ENCODE data around the gene PFDN5. TPM values are rescaled to one million over a fixed set of nuclear protein-coding genes. Genes with fewer than 3 reads are reported as not detected.

PFDN5 gene
- total and polyA plus RNA-seq, 2 experiments from 2014 or later = 377 to 441 TPM

- peaks cover 20% of the 10 kb centered on the region for H3K4me1 ChIP-seq (ENCODE audit: insufficient read depth)
- no peaks in the 10 kb centered on the region for H3K9me3 ChIP-seq (ENCODE audit: low read depth)
- H3K4me3 ChIP-seq = no peak overlapping the region
- TF ChIP-seq EZH2 (IDR thresholded peaks at IDR 0.05; ENCODE audit: borderline replicate concordance) = no peak
- TF ChIP-seq, protein P1, sequence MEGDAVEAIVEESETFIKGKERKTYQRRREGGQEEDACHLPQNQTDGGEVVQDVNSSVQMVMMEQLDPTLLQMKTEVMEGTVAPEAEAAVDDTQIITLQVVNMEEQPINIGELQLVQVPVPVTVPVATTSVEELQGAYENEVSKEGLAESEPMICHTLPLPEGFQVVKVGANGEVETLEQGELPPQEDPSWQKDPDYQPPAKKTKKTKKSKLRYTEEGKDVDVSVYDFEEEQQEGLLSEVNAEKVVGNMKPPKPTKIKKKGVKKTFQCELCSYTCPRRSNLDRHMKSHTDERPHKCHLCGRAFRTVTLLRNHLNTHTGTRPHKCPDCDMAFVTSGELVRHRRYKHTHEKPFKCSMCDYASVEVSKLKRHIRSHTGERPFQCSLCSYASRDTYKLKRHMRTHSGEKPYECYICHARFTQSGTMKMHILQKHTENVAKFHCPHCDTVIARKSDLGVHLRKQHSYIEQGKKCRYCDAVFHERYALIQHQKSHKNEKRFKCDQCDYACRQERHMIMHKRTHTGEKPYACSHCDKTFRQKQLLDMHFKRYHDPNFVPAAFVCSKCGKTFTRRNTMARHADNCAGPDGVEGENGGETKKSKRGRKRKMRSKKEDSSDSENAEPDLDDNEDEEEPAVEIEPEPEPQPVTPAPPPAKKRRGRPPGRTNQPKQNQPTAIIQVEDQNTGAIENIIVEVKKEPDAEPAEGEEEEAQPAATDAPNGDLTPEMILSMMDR (IDR thresholded peaks at IDR 0.05; ENCODE audit: poor library complexity) = no peak
- no peak for TF ChIP-seq EZH2phosphoT487 (IDR thresholded peaks at IDR 0.05; ENCODE audit: low read depth, severe bottlenecking, unreplicated experiment)
- H3K9me2 ChIP-seq (replicated peaks; ENCODE audit: insufficient read depth) = no peaks in the 10 kb centered on the region
- peak overlapping the region; percentile 99 for H3K4me2 ChIP-seq
- WGBS (ENCODE audit: low lambda C conversion rate, missing lambda C conversion rate) = 97% methylated on average over 13 of the region's 13 CpGs
- H3K36me3 ChIP-seq (replicated peaks; ENCODE audit: insufficient read depth, low read depth) = no peaks in the 10 kb centered on the region
- no peak for DNase-seq (ENCODE audit: low spot score)
- H3K27ac ChIP-seq = peak overlapping the region; percentile 99
- H2AFZ ChIP-seq = no peak overlapping the region
- H3K79me2 ChIP-seq = peaks cover 29% of the 10 kb centered on the region
- H3K27me3 ChIP-seq = no peaks in the 10 kb centered on the region
- H4K20me1 ChIP-seq (ENCODE audit: insufficient read depth, poor library complexity, severe bottlenecking) = no peaks in the 10 kb centered on the region
These were observed 42.0 kb upstream of the PFDN5 start for GRCh38 chr12:53253298-53253697.

DNA sequence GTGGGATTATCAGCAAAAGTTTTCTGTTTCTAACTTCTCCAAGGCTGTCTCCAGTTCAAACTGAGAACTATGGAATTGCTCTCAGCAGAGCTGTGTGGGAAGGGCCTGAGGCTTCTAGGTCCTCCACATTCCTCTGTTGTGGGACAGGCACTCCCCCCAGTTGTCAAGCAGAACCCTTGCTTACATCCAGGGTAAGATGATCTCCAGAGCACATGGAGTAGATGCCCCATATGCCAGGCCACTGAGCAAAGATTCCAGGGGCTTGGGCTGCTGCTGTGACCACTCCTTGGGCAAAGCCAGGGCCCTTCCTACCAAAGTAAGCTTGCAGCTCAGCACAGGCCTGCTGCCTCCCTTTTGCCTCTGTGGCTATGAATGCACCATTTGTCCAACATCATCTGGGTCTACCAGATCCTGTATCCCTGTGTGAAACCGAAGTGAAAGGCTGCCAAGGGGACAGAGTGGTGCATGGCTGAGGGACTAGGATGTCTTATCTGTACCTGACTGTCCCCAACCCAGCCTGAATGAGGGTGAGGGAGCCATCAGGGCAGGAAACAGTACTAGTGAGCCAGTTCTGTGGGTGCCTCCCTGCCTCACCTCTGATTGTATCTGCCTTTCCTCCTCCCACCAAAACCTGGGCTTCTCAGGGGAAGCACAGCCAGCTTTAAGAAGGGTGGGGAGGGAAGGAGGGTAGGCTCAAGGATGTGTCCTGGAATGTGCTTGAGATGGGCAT lies 40.4 kb upstream of the PFDN5 start:
- Histone ChIP-seq H3K36me3 (replicated peaks; ENCODE audit: insufficient read depth, low read depth) (no peaks in the 10 kb centered on the region), H3K27ac (no peak overlapping the region), H4K20me1 (ENCODE audit: insufficient read depth, poor library complexity, severe bottlenecking) (no peaks in the 10 kb centered on the region), H3K27me3 (no peaks in the 10 kb centered on the region), H3K4me3 (no peak overlapping the region), H3K9me2 (replicated peaks; ENCODE audit: insufficient read depth) (no peaks in the 10 kb centered on the region), H2AFZ (no peak overlapping the region), H3K79me2 (peaks cover 29% of the 10 kb centered on the region), H3K9me3 (ENCODE audit: low read depth) (no peaks in the 10 kb centered on the region), H3K4me1 (ENCODE audit: insufficient read depth) (peaks cover 20% of the 10 kb centered on the region), H3K4me2 (no peak overlapping the region)
- TF ChIP-seq EZH2 (IDR thresholded peaks at IDR 0.05; ENCODE audit: borderline replicate concordance) (no peak), EZH2phosphoT487 (IDR thresholded peaks at IDR 0.05; ENCODE audit: low read depth, severe bottlenecking, unreplicated experiment) (no peak)
- TF ChIP-seq, protein P1 (IDR thresholded peaks at IDR 0.05; ENCODE audit: poor library complexity) = no peak
- 100% methylated on average over 1 of the region's 1 CpG for WGBS (ENCODE audit: low lambda C conversion rate, missing lambda C conversion rate)
- no peak for DNase-seq (ENCODE audit: low spot score)

DNA sequence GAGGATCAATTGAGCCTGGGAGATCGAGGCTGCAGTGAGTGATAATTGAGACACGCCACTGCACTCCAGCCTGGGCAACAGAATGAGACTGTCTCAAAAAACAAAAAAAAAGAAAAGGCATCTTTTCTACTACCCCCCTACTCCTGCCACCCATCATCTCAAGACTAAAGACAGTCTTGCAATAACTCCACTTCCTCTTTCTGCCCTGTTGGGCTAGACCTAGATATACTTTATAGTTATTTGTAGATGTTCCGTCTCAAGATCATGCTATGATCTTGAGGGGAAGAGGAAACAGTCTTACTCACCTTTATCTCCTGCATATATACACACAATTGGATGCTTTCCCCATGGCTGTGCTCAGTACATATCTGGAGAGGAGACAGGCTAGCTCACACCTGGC lies 39.3 kb upstream of the PFDN5 start:
- Histone ChIP-seq H3K36me3 (replicated peaks; ENCODE audit: insufficient read depth, low read depth) (no peaks in the 10 kb centered on the region), H3K4me1 (ENCODE audit: insufficient read depth) (peaks cover 14% of the 10 kb centered on the region), H3K9me3 (ENCODE audit: low read depth) (no peaks in the 10 kb centered on the region), H3K79me2 (peaks cover 29% of the 10 kb centered on the region), H2AFZ (no peak overlapping the region), H3K4me3 (no peak overlapping the region), H3K27me3 (no peaks in the 10 kb centered on the region), H3K27ac (no peak overlapping the region), H3K9me2 (replicated peaks; ENCODE audit: insufficient read depth) (no peaks in the 10 kb centered on the region), H3K4me2 (no peak overlapping the region), H4K20me1 (ENCODE audit: insufficient read depth, poor library complexity, severe bottlenecking) (no peaks in the 10 kb centered on the region)
- WGBS (ENCODE audit: low lambda C conversion rate, missing lambda C conversion rate) = 94% methylated on average over 3 of the region's 3 CpGs
- TF ChIP-seq, protein P1 (IDR thresholded peaks at IDR 0.05; ENCODE audit: poor library complexity) = no peak
- TF ChIP-seq EZH2 (IDR thresholded peaks at IDR 0.05; ENCODE audit: borderline replicate concordance) (no peak), EZH2phosphoT487 (IDR thresholded peaks at IDR 0.05; ENCODE audit: low read depth, severe bottlenecking, unreplicated experiment) (no peak)
- no peak for DNase-seq (ENCODE audit: low spot score)

Data from hepatocyte (in vitro differentiated cells).